ENCODE data around the gene C1QTNF2. TPM values are rescaled to one million over a fixed set of nuclear protein-coding genes. Genes with fewer than 3 reads are reported as not detected.

The C1QTNF2 gene
- 2.4 and 4.7 TPM in 2 replicates for polyA plus RNA-seq

GRCh38 chr5:160369990-160370712 lies at the start of gene C1QTNF2:
TSS of gene C1QTNF2 (minus strand) at chr5:160370626. CDS start at chr5:160355011, 15,615 bp downstream.

GRCh38 chr5:160418561-160419457 lies 48.4 kb upstream of the C1QTNF2 start, which contains the start of gene SLU7:
TSS of gene SLU7 (minus strand) at chr5:160419081. CDS start at chr5:160415294, 3,787 bp downstream.

GRCh38 chr5:160399402-160400353 lies 29.3 kb upstream of the C1QTNF2 start, which contains the start of gene FAM200C:
TSS of gene FAM200C (minus strand) at chr5:160400054. CDS start at chr5:160395490, 4,564 bp downstream.

GRCh38 chr5:160312134-160312959 lies 58.1 kb downstream of the C1QTNF2 start, which contains the start of gene CCNJL:
TSS of gene CCNJL (minus strand) at chr5:160312564. CDS start at chr5:160311923, 641 bp downstream.

Other genes with a start within 250 kb of the C1QTNF2 start
- 67.3 and 94.0 TPM in 2 replicates for gene FABP6, start 141.1 kb downstream of the C1QTNF2 start, polyA plus RNA-seq
- gene CCNJL, start 58.1 kb downstream of the C1QTNF2 start, polyA plus RNA-seq: 0.36 and 0.77 TPM in 2 replicates
- 3.8 and 8.1 TPM in 2 replicates for gene FAM200C, start 29.4 kb upstream of the C1QTNF2 start, polyA plus RNA-seq
- 124 and 160 TPM in 2 replicates for gene SLU7, start 48.5 kb upstream of the C1QTNF2 start, polyA plus RNA-seq
- gene PTTG1, start 51.2 kb upstream of the C1QTNF2 start, polyA plus RNA-seq: 6.4 and 6.5 TPM in 2 replicates

All from Purkinje cell (primary cell).